ENCODE measurements around the gene ZC3H7B.

The ZC3H7B gene

DNA sequence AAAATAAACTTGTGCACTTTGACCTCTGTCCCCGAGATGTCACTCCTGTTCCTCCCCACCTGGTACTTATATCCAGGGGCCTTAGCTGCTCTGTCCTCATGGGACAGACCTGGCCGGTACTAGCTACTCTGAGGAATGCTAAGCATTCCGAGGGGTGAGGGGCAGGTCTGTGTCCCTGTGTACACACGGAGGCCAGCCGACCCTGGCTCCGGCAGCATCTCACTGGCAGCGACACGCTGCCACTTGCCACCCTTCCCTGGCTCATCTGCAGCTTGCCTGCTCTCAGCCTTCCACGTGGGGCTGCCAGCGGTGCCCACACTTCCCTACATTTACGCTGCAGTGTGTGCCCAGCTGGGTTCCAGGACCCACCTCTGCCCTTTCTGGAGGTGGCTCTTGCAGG lies 58.8 kb downstream of the ZC3H7B start:
- TF ChIP-seq EZH2 (IDR thresholded peaks at IDR 0.05; ENCODE audit: borderline replicate concordance, low read length), result no peak
- TF ChIP-seq, protein P1, sequence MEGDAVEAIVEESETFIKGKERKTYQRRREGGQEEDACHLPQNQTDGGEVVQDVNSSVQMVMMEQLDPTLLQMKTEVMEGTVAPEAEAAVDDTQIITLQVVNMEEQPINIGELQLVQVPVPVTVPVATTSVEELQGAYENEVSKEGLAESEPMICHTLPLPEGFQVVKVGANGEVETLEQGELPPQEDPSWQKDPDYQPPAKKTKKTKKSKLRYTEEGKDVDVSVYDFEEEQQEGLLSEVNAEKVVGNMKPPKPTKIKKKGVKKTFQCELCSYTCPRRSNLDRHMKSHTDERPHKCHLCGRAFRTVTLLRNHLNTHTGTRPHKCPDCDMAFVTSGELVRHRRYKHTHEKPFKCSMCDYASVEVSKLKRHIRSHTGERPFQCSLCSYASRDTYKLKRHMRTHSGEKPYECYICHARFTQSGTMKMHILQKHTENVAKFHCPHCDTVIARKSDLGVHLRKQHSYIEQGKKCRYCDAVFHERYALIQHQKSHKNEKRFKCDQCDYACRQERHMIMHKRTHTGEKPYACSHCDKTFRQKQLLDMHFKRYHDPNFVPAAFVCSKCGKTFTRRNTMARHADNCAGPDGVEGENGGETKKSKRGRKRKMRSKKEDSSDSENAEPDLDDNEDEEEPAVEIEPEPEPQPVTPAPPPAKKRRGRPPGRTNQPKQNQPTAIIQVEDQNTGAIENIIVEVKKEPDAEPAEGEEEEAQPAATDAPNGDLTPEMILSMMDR (IDR thresholded peaks at IDR 0.05; ENCODE audit: low read length), result no peak
- Histone ChIP-seq H2AFZ (ENCODE audit: low read length) (no peak overlapping the region), H3K79me2 (ENCODE audit: insufficient read depth, low read length) (no peaks in the 10 kb centered on the region), H3K27ac (ENCODE audit: low read depth, low read length, poor library complexity, severe bottlenecking) (no peak overlapping the region), H3K27me3 (ENCODE audit: insufficient read depth, low read length) (no peaks in the 10 kb centered on the region), H3K4me3 (ENCODE audit: low read depth, low read length, poor library complexity, severe bottlenecking) (no peak overlapping the region), H3K9me2 (ENCODE audit: low read depth, low read length) (no peaks in the 10 kb centered on the region), H3K4me1 (ENCODE audit: insufficient read depth, low read length, severe bottlenecking) (no peaks in the 10 kb centered on the region), H3K36me3 (ENCODE audit: insufficient read depth, low read length) (peaks cover 22% of the 10 kb centered on the region), H3K9me3 (ENCODE audit: low read length) (no peaks in the 10 kb centered on the region), H3K4me2 (ENCODE audit: low read length) (no peak overlapping the region), H4K20me1 (ENCODE audit: insufficient read depth, low read length) (no peaks in the 10 kb centered on the region), H3K9ac (ENCODE audit: low read length) (no peak overlapping the region), H3F3A (ENCODE audit: insufficient read depth, low read length) (no peaks in the 10 kb centered on the region)

DNA sequence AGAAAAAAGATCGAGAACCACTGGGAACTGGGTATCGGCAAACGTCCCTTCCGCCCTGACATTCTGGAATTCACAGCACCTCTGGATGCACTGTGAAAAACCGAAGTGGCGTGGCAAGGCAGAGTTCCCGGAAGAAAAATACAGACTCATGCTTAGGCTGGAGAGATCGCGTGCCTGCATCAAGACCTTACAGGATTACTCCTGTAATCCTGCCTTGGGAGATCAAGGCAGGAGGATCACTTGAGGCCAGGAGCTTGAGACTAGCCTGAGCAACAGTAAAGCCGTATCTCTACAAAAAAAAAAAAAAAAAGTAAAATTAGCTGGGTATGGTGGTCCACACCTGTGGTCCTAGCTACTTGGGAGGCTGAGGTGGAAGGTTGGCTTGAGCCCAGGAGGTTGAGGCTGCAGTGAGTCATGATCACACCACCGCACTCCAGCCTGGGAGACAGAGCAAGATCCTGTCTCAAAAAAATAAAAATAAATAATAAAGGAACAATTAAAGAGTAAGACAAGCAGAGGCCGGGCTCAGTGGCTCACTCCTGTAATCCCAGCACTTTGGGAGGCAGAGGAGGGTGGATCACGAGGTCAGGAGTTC lies 60.5 kb downstream of the ZC3H7B start:
- no peaks in the 10 kb centered on the region for H3K79me2 ChIP-seq (ENCODE audit: insufficient read depth, low read length)
- peaks cover 6% of the 10 kb centered on the region for H3K36me3 ChIP-seq (ENCODE audit: insufficient read depth, low read length)
- no peaks in the 10 kb centered on the region for H3K9me2 ChIP-seq (ENCODE audit: low read depth, low read length)
- no peak overlapping the region for H3K4me3 ChIP-seq (ENCODE audit: low read depth, low read length, poor library complexity, severe bottlenecking)
- no peaks in the 10 kb centered on the region for H3F3A ChIP-seq (ENCODE audit: insufficient read depth, low read length)
- no peak for TF ChIP-seq EZH2 (IDR thresholded peaks at IDR 0.05; ENCODE audit: borderline replicate concordance, low read length)
- TF ChIP-seq, protein P1 (IDR thresholded peaks at IDR 0.05; ENCODE audit: low read length), result no peak
- no peaks in the 10 kb centered on the region for H4K20me1 ChIP-seq (ENCODE audit: insufficient read depth, low read length)
- H3K4me1 ChIP-seq (ENCODE audit: insufficient read depth, low read length, severe bottlenecking), result peaks cover 6% of the 10 kb centered on the region
- H3K4me2 ChIP-seq (ENCODE audit: low read length), result no peak overlapping the region
- no peak overlapping the region for H3K27ac ChIP-seq (ENCODE audit: low read depth, low read length, poor library complexity, severe bottlenecking)
- H3K27me3 ChIP-seq (ENCODE audit: insufficient read depth, low read length), result no peaks in the 10 kb centered on the region
- no peak overlapping the region for H3K9ac ChIP-seq (ENCODE audit: low read length)
- no peaks in the 10 kb centered on the region for H3K9me3 ChIP-seq (ENCODE audit: low read length)
- no peak overlapping the region for H2AFZ ChIP-seq (ENCODE audit: low read length)

DNA sequence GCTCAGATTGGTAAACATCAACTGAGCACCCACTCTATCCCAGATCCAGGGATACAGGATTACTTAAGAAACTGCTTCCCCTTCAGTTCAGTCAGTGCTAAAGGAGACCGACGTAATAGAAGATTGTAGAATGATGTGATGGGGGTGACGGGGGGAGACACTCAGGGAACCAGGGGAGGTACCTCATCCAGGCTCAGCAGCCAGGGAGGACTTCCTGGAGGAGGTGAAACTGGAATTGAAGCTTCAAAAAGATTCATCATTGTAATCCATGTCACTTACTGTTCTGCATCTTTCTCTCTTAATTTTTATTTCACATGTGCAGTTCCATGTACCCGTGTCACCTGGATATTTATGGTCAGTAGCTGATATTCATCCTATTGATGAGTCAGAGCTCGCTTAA lies 61.3 kb downstream of the ZC3H7B start:
- no peak overlapping the region for H3K4me2 ChIP-seq (ENCODE audit: low read length)
- no peaks in the 10 kb centered on the region for H3K79me2 ChIP-seq (ENCODE audit: insufficient read depth, low read length)
- TF ChIP-seq, protein P1 (IDR thresholded peaks at IDR 0.05; ENCODE audit: low read length), result no peak
- TF ChIP-seq EZH2 (IDR thresholded peaks at IDR 0.05; ENCODE audit: borderline replicate concordance, low read length), result no peak
- H3K27ac ChIP-seq (ENCODE audit: low read depth, low read length, poor library complexity, severe bottlenecking), result no peak overlapping the region
- H3F3A ChIP-seq (ENCODE audit: insufficient read depth, low read length), result no peaks in the 10 kb centered on the region
- H3K9me2 ChIP-seq (ENCODE audit: low read depth, low read length), result no peaks in the 10 kb centered on the region
- no peaks in the 10 kb centered on the region for H3K9me3 ChIP-seq (ENCODE audit: low read length)
- no peaks in the 10 kb centered on the region for H4K20me1 ChIP-seq (ENCODE audit: insufficient read depth, low read length)
- H3K27me3 ChIP-seq (ENCODE audit: insufficient read depth, low read length), result no peaks in the 10 kb centered on the region
- H2AFZ ChIP-seq (ENCODE audit: low read length), result no peak overlapping the region
- peaks cover 13% of the 10 kb centered on the region for H3K4me1 ChIP-seq (ENCODE audit: insufficient read depth, low read length, severe bottlenecking)
- H3K9ac ChIP-seq (ENCODE audit: low read length), result no peak overlapping the region
- no peak overlapping the region for H3K4me3 ChIP-seq (ENCODE audit: low read depth, low read length, poor library complexity, severe bottlenecking)
- no peaks in the 10 kb centered on the region; the same call in 1 of the 2 replicates for H3K36me3 ChIP-seq (ENCODE audit: insufficient read depth, low read length)

Measured in OCI-LY1 (cell line).